Calu3 (cell line): ENCODE results near the gene TTLL5. TPM values are rescaled to one million over a fixed set of nuclear protein-coding genes. Genes with fewer than 3 reads are reported as not detected.

Source experiments
- BruUV-seq: library from RNA; stranded (reverse); fragments of 400-500 nt; replicated peaks from 2 replicates; lab custom pipeline; 2021; lab: Mats Ljungman, UMichigan
- CTCF ChIA-PET: fragments of 300-600 bp; sonication (Branson Sonifier 250); formaldehyde crosslinking; loops from one replicate; lab custom pipeline; 2022; ENCODE audit warnings: antibody characterized with exemption; lab: Charles Lee
- DNase-seq: peaks from one replicate; pipeline ENCODE4 v3.0.0; 2022
- H3K27ac Mint-ChIP-seq: one replicate; pipeline ENCODE4 v1.8.0; 2022; ENCODE audit warnings: mixed read lengths; ENCODE audit not compliant: unreplicated experiment
- H3K27me3 Mint-ChIP-seq: one replicate; pipeline ENCODE4 v1.8.0; 2022; ENCODE audit warnings: mixed read lengths; ENCODE audit not compliant: unreplicated experiment
- H3K36me3 Mint-ChIP-seq: one replicate; pipeline ENCODE4 v1.8.0; 2022; ENCODE audit warnings: mild to moderate bottlenecking, moderate library complexity, mixed read lengths; ENCODE audit not compliant: insufficient read depth, unreplicated experiment
- H3K4me1 Mint-ChIP-seq: one replicate; pipeline ENCODE4 v1.8.0; 2022; ENCODE audit warnings: mild to moderate bottlenecking, low read depth, mixed read lengths; ENCODE audit not compliant: unreplicated experiment
- H3K4me3 Mint-ChIP-seq: one replicate; pipeline ENCODE4 v1.8.0; 2022; ENCODE audit warnings: mild to moderate bottlenecking, low read depth, moderate library complexity, mixed read lengths; ENCODE audit not compliant: unreplicated experiment
- H3K9me3 Mint-ChIP-seq: one replicate; pipeline ENCODE4 v1.8.0; 2022; ENCODE audit warnings: low read depth, mixed read lengths; ENCODE audit not compliant: unreplicated experiment
- CTCF ChIP-seq: fragments of 200-600 bp; IDR thresholded peaks from one replicate; pipeline ENCODE4 v1.8.0; 2022; ENCODE audit warnings: antibody characterized with exemption; ENCODE audit not compliant: unreplicated experiment
- intact Hi-C: fragments of 100-400 bp; cut with micrococcal nuclease; formaldehyde crosslinking; loops from one replicate; pipeline ENCODE4 v1.10.0; 2022; ENCODE audit not compliant: unreplicated experiment
- total RNA-seq: library from RNA; stranded (reverse); gene quantifications from 2 replicates; pipeline ENCODE4 v1.2.3, GENCODE V29; 2022

Gene TTLL5
- total RNA-seq, 1 experiment from 2014 or later, result 47.5 TPM

DNA sequence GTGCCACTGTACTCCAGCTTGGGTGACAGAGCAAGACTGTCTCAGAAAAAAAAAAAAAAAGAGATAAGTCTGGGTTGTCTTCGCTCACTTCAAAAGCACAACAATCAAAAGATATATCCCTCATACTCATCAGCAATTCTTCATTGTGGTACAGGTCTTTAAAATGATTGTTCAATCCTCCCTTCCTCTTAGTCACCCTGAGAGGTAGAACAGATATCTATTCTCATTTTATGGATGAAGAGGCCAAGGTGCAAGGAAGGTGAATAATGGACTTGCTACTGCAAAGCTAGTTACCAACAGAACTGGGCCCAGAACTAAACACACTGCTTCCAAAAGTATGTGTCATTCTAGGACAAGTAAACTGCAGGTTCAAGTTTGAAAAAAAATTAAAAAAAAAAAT, 7.5 kb upstream of the TTLL5 start:
- no TSS peak for BruUV-seq
- no peaks in the 10 kb centered on the region for H3K27me3 Mint-ChIP-seq
- H3K4me3 Mint-ChIP-seq, result no peak overlapping the region
- CTCF ChIA-PET, result interaction anchor here (1.0 to 1.9 kb wide), 3 partner anchors 16 to 87 kb away, joined by 3 to 33 read pairs (median 4); partner anchors contain the start of gene FLVCR2
- no peak for DNase-seq
- intact Hi-C loops, result loop anchor here (10.0 kb wide), 1 partner anchor 339 kb away; no protein-coding TSS in a partner anchor
- peaks cover 17% of the 10 kb centered on the region for H3K36me3 Mint-ChIP-seq
- no peaks in the 10 kb centered on the region for H3K4me1 Mint-ChIP-seq
- H3K27ac Mint-ChIP-seq, result no peak overlapping the region
- TF ChIP-seq CTCF, result no peak
- H3K9me3 Mint-ChIP-seq, result no peaks in the 10 kb centered on the region

DNA sequence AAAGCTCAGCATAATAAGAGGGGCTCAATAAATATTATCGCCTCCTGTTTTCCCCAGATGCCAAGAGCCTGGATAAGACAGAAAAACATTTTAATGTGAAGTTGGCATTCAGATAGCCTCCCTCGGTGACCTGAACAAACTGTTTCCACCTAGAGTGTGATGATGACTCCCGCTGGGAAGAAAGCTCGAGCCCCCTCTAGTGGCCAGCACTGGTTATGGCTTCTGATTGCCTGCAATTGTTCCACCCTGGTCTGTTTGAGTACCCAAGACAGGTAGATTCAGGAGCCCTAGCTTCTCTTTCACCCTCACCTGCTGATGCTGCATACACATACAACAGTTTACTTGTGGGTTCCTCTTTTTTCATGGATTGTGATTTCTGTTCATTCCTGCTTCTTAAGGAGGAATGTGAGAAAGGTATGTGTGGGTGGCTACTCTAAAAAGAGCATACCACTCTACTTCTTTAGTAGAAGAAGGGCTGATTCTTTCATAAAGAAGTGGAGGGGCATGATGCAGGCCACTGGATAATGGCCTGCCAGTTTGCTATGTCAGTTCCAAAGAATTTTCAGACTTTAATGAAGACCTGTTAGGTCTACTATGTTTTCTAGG, 6.8 kb upstream of the TTLL5 start:
- DNase-seq, result peak; percentile 82
- TF ChIP-seq CTCF, result peak; percentile 74
- Mint-ChIP-seq H3K36me3 (peaks cover 15% of the 10 kb centered on the region), H3K27me3 (no peaks in the 10 kb centered on the region), H3K4me3 (no peak overlapping the region), H3K27ac (no peak overlapping the region), H3K4me1 (no peaks in the 10 kb centered on the region), H3K9me3 (no peaks in the 10 kb centered on the region)
- BruUV-seq, result no TSS peak
- CTCF ChIA-PET, result interaction anchor here (1.0 to 1.9 kb wide), 4 partner anchors 17 to 88 kb away, joined by 3 to 33 read pairs (median 4); partner anchors contain the start of gene FLVCR2
- intact Hi-C loops, result loop anchor here (1.0 to 10.0 kb wide), 2 partner anchors 77 to 339 kb away; no protein-coding TSS in a partner anchor

- intact Hi-C loops, result loop anchor here (10.0 kb wide), 1 partner anchor 340 kb away; no protein-coding TSS in a partner anchor
- BruUV-seq, result no TSS peak
- no peak for DNase-seq
- Mint-ChIP-seq H3K27ac (no peak overlapping the region), H3K36me3 (peaks cover 23% of the 10 kb centered on the region), H3K4me1 (no peaks in the 10 kb centered on the region), H3K4me3 (no peak overlapping the region), H3K9me3 (no peaks in the 10 kb centered on the region), H3K27me3 (no peaks in the 10 kb centered on the region)
- CTCF ChIA-PET, result interaction anchor here (1.5 to 1.9 kb wide), 3 partner anchors 78 to 328 kb away, joined by 3 to 33 read pairs (median 4); partner anchors contain the start of gene FLVCR2
- no peak for TF ChIP-seq CTCF
Observed at GRCh38 chr14:75655235-75655634, 5.8 kb upstream of the TTLL5 start.

- DNase-seq, result no peak
- Mint-ChIP-seq H3K4me1 (no peaks in the 10 kb centered on the region), H3K9me3 (no peaks in the 10 kb centered on the region), H3K4me3 (no peak overlapping the region), H3K36me3 (peaks cover 41% of the 10 kb centered on the region), H3K27ac (no peak overlapping the region), H3K27me3 (no peaks in the 10 kb centered on the region)
- CTCF ChIA-PET, result interaction anchor here (0.6 to 0.9 kb wide), 2 partner anchors 12 to 78 kb away, joined by 3 read pairs; partner anchors contain the start of gene FLVCR2
- intact Hi-C loops, result loop anchor here (10.0 kb wide), 1 partner anchor 343 kb away; no protein-coding TSS in a partner anchor
- no peak for TF ChIP-seq CTCF
- BruUV-seq, result no TSS peak
Observed at GRCh38 chr14:75657331-75657730, 3.7 kb upstream of the TTLL5 start.
